Inflammatory macrophage treated with lipopolysaccharide for 4 hours (primary cell): ENCODE data around the gene OGA.
"Not testable (repeated sequence)": the region's sequence is repeated elsewhere in the genome, so short reads cannot be mapped to it uniquely, and the experiment has no call there.

ENCODE experiments used
- DNase-seq: peaks from one replicate; pipeline ENCODE4 v3.0.0-alpha.2; 2020

The OGA gene

DNA sequence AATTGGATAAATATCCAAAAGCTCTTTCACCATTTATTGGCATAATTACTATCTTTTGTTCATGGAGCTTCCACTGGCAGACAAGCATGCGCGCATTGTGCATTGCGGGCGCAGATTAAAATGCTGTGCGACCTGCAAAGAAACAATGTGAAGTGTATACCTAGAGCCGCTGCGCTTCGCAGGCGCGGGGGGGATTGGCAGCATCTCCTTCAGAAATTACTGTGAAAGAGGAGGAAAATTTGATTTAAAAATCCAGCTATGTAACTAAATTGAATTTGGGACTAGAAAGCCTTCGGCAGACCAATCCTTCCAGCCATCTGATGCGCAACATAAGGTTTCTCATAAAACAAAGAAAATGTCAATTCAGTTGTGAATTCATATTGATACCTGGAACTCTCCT, 24.7 kb downstream of the OGA start:
- no peak for DNase-seq

DNA sequence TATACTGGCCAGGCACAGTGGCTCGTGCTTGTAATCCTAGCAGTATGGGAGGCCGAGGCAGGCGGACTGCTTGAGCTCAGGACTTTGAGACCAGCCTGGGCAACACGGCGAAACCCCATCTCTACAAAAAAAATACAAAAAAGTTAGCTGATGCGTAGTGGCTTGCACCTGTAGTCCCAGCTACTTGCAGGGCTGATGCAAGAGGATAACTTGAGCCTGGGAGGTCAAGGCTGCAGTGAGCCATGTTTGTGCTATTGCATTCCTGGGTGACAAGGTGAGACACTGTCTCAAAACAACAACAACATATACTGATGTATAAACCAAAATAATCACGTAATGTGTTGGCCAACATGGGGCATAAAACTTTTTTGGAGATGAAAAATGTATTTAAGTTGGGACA, 28.6 kb downstream of the OGA start:
- no peak for DNase-seq

DNA sequence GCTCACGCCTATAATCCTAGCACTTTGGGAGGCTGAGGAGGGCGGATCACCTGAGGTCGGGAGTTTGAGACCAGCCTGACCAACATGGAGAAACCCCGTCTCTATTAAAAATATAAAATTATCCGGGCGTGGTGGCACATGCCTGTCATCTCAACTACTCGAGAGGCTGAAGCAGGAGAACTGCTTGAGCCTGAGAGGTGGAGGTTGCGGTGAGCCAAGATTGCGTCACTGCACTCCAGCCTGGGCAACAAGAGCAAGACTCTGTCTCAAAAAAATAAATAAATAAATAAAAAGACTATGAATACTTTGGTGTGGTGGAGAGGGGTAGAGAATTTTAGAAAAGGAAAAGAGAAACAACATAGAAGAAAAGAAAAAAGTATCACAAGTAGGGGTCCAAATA, 29.0 kb downstream of the OGA start:
- not testable (repeated sequence) for DNase-seq

DNA sequence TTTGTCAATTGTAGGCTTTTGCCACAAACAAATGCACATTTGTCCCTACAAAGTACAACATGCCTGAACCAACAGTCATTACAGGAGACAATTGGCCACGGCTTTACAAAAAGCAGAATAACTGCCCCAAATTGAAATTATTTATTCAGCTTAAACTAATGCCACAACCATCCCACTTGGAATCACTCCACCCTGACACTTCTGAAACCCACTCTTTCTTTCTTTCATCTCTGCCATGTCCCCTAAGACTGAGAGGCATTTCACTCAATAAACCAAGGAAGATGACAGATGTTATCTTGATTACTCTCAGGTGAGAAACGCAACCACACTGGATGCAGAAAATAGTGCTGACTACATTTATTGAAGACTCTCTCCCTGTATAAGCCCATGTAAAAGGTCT, 32.4 kb downstream of the OGA start:
- no peak for DNase-seq

GRCh38 chr10:101784558-101784957, 33.7 kb downstream of the OGA start:
- no peak for DNase-seq

DNA sequence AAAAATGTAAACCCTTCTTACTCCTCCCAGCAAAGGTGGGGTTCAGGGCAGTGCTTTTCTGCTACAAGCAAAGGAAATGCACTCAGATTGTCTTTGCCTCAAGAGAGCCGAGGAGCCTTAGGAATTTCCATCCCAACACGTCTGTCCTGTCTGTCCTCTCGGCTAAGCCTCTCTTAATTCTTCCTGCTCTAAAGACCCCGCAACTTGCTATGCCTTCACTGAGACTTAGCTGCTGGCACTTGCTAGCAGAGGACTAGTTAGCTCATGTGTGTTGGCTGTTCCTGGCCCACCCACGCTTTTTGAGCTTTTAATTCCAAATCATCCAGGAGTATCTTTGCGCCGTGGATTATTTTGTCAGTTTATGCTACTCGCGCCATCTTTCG, 34.5 kb downstream of the OGA start:
- DNase-seq, result no peak

DNA sequence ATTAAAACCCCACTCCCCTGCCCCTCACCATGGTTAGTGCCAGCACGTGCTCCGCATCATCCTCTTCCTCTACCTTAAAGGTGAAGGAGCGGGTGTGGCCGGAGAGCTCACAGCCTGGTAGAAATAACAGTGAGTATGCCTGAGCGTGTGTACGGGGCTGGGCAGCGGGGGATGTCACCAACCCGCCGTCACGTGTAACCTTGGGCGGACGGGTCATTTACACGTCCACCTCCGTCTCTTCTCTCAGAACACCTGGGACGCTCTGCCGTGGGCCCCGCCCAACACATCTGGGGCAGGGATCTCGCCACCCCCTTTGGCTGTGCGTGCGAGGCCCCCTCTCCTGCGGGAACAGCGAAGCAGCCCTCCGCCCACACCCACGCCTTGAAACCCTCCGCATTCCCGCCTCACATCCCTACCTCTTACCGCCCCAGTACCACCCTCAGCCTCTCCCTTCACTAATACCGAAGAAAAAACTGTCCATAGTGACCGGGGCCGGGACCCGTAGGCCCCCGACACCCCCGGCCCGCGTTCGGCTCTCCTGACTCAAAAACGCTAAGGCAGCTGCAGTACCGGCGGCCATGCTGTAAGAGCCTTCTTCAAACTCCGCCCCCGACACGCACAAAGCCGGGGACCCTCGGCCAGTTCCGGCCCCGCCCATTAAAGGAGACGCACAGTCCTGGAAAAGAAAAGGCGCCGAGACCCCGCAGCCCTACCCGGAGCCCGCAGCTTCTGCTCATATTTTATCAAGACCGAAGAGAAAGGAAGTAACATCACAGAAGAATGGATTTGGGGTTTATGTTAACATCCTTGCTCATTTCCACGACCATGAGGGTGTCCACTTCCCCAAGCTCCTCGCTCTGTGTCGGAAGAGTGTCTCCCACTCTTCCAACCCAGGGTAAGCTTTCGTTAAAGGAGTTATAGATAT, 35.2 kb downstream of the OGA start, which contains the start of gene NPM3:
Gene NPM3, minus strand, starts transcription at position 636 of the 925 bp plus-strand sequence. Its CDS starts 56 bp downstream, at position 580.
- DNase-seq, result peak; percentile 71

DNA sequence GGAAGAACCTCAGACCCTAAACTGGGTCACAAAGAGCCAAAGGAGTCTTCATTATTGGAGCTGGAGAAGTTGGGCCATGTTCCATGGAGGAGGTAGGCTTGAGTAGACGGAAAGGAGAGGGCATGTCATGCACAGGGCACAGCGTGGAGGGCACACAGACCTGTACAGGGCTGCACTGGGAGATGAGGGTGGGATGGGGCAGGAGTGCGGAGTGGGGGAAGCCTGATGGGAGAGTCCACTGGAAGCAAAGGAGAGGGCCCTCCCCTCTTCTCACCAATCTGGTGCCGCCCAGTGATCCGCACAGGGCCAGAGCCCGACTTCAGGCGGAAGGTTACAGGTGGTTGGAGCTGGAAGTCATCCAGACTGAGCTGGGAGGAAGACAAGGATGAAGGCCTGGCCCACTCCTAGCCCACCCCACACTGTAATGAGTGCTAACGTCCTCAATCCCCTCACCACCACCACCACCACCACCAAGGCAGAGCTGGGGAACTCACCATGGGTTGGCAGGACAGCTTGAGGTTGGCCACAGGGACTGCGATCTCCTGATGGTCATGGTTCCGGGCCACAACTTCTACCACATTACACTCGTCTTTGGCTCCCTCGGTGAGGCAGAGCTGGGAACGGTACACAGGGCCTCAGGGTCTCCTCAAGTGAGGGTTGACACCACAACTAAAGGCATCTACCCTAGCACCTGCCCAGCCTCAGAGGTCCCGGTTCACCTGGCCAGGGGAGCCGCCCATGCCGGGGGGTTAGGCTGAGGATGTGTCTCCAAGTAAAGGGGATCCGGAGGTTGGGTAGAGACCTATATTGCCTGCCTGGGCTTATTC, 36.0 kb downstream of the OGA start:
- no peak for DNase-seq

DNA sequence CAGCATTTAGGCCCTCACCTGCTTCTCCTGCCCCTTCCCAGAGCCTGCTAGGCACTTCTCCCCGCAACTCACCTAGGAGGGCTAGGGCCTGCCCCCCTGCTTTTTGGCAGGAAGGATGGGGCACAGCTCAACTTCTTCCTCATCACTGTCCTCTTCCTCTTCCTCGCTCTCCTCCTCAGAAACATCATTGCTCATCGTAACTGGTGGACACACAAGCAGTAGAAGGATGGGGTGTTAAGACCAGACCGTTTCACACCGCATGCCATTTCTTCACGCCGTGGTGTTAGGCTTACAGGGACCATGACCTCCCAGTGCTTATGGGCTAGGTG, 36.6 kb downstream of the OGA start:
- no peak for DNase-seq

GRCh38 chr10:101780818-101781654, 37.2 kb downstream of the OGA start:
- peak; percentile 51 for DNase-seq

GRCh38 chr10:101780187-101780817, 37.9 kb downstream of the OGA start:
- no peak for DNase-seq

GRCh38 chr10:101779544-101780186, 38.6 kb downstream of the OGA start:
- DNase-seq, result peak; percentile 73

- DNase-seq, result peak; percentile 28
Measured at GRCh38 chr10:101778781-101779543, 39.3 kb downstream of the OGA start.

- no peak for DNase-seq
Measured at GRCh38 chr10:101778151-101778780, 40.0 kb downstream of the OGA start.

GRCh38 chr10:101777619-101778145, 40.6 kb downstream of the OGA start:
- DNase-seq, result no peak

DNA sequence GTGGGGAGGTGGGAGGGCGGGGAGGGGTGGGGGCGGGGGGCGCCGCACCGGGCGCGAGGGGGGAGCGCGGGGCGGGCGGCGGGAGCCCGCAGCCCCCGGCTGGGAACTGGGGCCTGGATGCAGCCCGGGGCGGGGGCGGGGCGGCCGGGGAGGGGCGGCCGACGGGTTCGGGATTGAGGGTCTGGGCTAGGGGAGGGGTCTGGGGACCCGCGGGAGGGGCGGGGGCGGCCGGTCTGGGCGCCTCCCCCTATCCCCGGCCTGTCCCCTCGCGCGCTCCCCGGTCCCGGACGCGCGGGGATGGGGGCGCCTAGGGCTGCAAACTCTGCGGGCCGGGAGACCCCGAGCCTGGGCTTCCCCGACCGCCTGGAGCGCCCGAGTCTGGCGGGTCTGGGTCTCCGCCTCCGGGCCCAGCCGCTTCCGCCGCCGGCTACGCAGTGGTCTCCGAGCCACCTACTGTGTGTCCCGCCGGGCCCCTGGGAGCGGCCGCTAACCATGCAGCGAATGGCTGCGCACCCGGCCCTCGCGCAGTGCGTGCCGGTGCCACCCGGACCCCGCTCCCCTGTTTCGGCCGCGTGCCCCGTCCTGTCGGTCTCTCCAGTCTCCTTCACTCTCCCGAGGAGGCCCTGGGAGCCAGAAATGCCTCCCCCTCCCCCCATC, 42.0 kb downstream of the OGA start:
- DNase-seq, result no peak

GRCh38 chr10:101775273-101776160, 42.7 kb downstream of the OGA start, which contains the start of gene FGF8:
TSS of gene FGF8 (minus strand) at chr10:101776114. CDS start at chr10:101775900, 214 bp downstream.
- DNase-seq, result no peak

DNA sequence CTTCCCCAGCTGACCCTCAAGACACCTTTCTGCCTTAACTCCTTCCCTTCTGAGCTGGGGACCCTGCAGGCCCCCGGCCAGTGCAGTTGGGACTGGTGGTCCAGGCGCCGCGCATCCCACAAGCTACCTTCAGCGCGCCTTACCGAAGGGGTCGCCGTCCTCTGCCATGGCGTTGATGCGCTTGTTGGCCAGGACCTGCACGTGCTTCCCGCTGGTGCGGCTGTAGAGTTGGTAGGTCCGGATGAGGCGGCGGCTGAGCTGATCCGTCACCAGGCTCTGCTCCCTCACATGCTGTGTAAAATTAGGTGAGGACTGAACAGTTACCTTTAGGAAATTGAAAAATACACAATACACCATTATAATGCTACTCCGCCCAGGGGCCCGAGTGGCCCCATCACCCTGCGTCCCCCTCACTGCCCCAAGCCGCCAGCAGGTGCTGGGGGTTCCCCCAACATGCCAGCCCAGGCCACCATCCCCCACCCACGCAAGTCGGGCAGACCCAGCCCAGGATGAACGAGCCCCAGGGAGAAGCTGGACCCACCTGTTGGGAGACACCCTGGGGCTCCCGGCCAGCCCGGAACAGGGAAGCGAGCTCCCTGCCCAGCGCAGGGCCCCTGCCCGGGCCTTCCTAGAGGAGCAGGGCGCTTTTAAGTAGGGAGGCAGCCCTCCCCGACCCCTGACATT, 43.5 kb downstream of the OGA start:
- DNase-seq, result no peak
